Caco-2 (cell line): ENCODE measurements around the gene PLIN1. TPM values are rescaled to one million over a fixed set of nuclear protein-coding genes. Genes with fewer than 3 reads are reported as not detected.

Source experiments
- BruUV-seq: library from RNA; stranded (reverse); fragments of 400-500 nt; replicated peaks from 2 replicates; lab custom pipeline; 2021; lab: Mats Ljungman, UMichigan
- CTCF ChIA-PET: fragments of 300-600 bp; sonication (Branson Sonifier 250); formaldehyde crosslinking; loops from one replicate; lab custom pipeline; 2022; ENCODE audit warnings: antibody characterized with exemption; lab: Charles Lee
- POLR2A ChIA-PET: fragments of 300-600 bp; sonication (Branson Sonifier 250); formaldehyde crosslinking; loops from one replicate; lab custom pipeline; 2022; ENCODE audit warnings: antibody characterized with exemption; lab: Charles Lee
- DNase-seq, 2 experiments: peaks; one replicate each; pipeline versions ENCODE4 v3.0.0 to v3.0.0-alpha.2; 2020 to 2022
- H3K27me3 ChIP-seq: replicated peaks from 2 replicates; pipeline ENCODE4 v1.6.0; 2011; ENCODE audit warnings: low read length; ENCODE audit not compliant: control insufficient read depth, insufficient read depth
- H3K36me3 ChIP-seq: 2 replicates; pipeline ENCODE4 v1.5.1; 2011; ENCODE audit warnings: low read length; ENCODE audit not compliant: control insufficient read depth, insufficient read depth
- H3K4me1 ChIP-seq: fragments of 250-450 bp; sonication (Bioruptor Pico); 2 replicates; pipeline ENCODE4 v1.5.1; 2020; ENCODE audit warnings: mild to moderate bottlenecking
- H3K4me3 ChIP-seq: 2 replicates; pipeline ENCODE4 v1.5.1; 2011; ENCODE audit warnings: low read depth, mild to moderate bottlenecking, control low read depth, low read length
- H3K9me3 ChIP-seq: fragments of 250-450 bp; sonication (Bioruptor Pico); 2 replicates; pipeline ENCODE4 v1.5.1; 2020; ENCODE audit warnings: mild to moderate bottlenecking, moderate library complexity
- H3K27ac Mint-ChIP-seq: one replicate; pipeline ENCODE4 v1.8.0; 2022; ENCODE audit warnings: mixed read lengths; ENCODE audit not compliant: unreplicated experiment
- H3K27me3 Mint-ChIP-seq: one replicate; pipeline ENCODE4 v1.8.0; 2022; ENCODE audit warnings: mixed read lengths; ENCODE audit not compliant: insufficient read depth, unreplicated experiment
- H3K36me3 Mint-ChIP-seq: one replicate; pipeline ENCODE4 v1.8.0; 2022; ENCODE audit warnings: mild to moderate bottlenecking, mixed read lengths; ENCODE audit not compliant: insufficient read depth, unreplicated experiment
- H3K4me1 Mint-ChIP-seq: one replicate; pipeline ENCODE4 v1.8.0; 2022; ENCODE audit warnings: low read depth, mixed read lengths; ENCODE audit not compliant: unreplicated experiment
- H3K4me3 Mint-ChIP-seq: one replicate; pipeline ENCODE4 v1.8.0; 2022; ENCODE audit warnings: mild to moderate bottlenecking, moderate library complexity, mixed read lengths; ENCODE audit not compliant: unreplicated experiment
- H3K9me3 Mint-ChIP-seq: one replicate; pipeline ENCODE4 v1.8.0; 2022; ENCODE audit warnings: mixed read lengths; ENCODE audit not compliant: unreplicated experiment
- intact Hi-C: fragments of 100-400 bp; cut with micrococcal nuclease; formaldehyde crosslinking; loops from one replicate; pipeline ENCODE4 v1.10.0; 2022; ENCODE audit not compliant: unreplicated experiment
- total RNA-seq: library from RNA; stranded (reverse); gene quantifications from 2 replicates; pipeline ENCODE4 v1.2.3, GENCODE V29; 2022
- TF ChIP-seq, protein P1 (sequence below), 2 experiments: fragments of 200-600 bp in 1 of 2; IDR thresholded peaks; 1 replicate in 1 of 2; 2 replicates in 1 of 2; pipeline versions ENCODE4 v1.5.1 to v1.8.0; 2011 to 2022; ENCODE audit warnings: antibody characterized with exemption in 1 of 2, control low read depth in 1 of 2, inconsistent platforms in 1 of 2, low read depth in 1 of 2, low read length in 1 of 2, mild to moderate bottlenecking in 1 of 2, moderate library complexity in 1 of 2; ENCODE audit not compliant: insufficient read depth in 1 of 2, severe bottlenecking in 1 of 2, unreplicated experiment in 1 of 2

The PLIN1 gene
- total RNA-seq, 1 experiment from 2014 or later: not detected

- no peaks in the 10 kb centered on the region for H3K4me1 ChIP-seq
- Mint-ChIP-seq H3K27me3 (no peaks in the 10 kb centered on the region), H3K27ac (no peak overlapping the region), H3K36me3 (peaks cover 88% of the 10 kb centered on the region), H3K4me1 (no peaks in the 10 kb centered on the region), H3K9me3 (no peaks in the 10 kb centered on the region), H3K4me3 (no peak overlapping the region)
- POLR2A ChIA-PET: no interaction called here
- no peak for DNase-seq
- H3K4me3 ChIP-seq: no peak overlapping the region
- no peaks in the 10 kb centered on the region for H3K27me3 ChIP-seq
- TF ChIP-seq, protein P1, sequence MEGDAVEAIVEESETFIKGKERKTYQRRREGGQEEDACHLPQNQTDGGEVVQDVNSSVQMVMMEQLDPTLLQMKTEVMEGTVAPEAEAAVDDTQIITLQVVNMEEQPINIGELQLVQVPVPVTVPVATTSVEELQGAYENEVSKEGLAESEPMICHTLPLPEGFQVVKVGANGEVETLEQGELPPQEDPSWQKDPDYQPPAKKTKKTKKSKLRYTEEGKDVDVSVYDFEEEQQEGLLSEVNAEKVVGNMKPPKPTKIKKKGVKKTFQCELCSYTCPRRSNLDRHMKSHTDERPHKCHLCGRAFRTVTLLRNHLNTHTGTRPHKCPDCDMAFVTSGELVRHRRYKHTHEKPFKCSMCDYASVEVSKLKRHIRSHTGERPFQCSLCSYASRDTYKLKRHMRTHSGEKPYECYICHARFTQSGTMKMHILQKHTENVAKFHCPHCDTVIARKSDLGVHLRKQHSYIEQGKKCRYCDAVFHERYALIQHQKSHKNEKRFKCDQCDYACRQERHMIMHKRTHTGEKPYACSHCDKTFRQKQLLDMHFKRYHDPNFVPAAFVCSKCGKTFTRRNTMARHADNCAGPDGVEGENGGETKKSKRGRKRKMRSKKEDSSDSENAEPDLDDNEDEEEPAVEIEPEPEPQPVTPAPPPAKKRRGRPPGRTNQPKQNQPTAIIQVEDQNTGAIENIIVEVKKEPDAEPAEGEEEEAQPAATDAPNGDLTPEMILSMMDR (IDR thresholded peaks at IDR 0.05; ENCODE audit: insufficient read depth in 1 of 2, low read depth in 1 of 2, low read length in 1 of 2, severe bottlenecking in 1 of 2, unreplicated experiment in 1 of 2): no peak
- H3K9me3 ChIP-seq: no peaks in the 10 kb centered on the region
- intact Hi-C loops: no loop called here
- no peaks in the 10 kb centered on the region; the same call in 1 of the 2 replicates for H3K36me3 ChIP-seq
- CTCF ChIA-PET: interaction anchor here (0.6 kb wide), 2 partner anchors 72 to 130 kb away, joined by 3 read pairs; no protein-coding TSS in a partner anchor
- BruUV-seq: no TSS peak
Observed at GRCh38 chr15:89623165-89623564, 56.0 kb downstream of the PLIN1 start.

GRCh38 chr15:89621547-89621946, 57.6 kb downstream of the PLIN1 start:
- CTCF ChIA-PET: no interaction called here
- H3K36me3 ChIP-seq: no peaks in the 10 kb centered on the region; the same call in 1 of the 2 replicates
- Mint-ChIP-seq H3K36me3 (peaks cover 87% of the 10 kb centered on the region), H3K27ac (no peak overlapping the region), H3K4me3 (no peak overlapping the region), H3K4me1 (no peaks in the 10 kb centered on the region), H3K27me3 (no peaks in the 10 kb centered on the region), H3K9me3 (no peaks in the 10 kb centered on the region)
- BruUV-seq: no TSS peak
- TF ChIP-seq, protein P1 (IDR thresholded peaks at IDR 0.05; ENCODE audit: insufficient read depth in 1 of 2, low read depth in 1 of 2, low read length in 1 of 2, severe bottlenecking in 1 of 2, unreplicated experiment in 1 of 2): no peak
- H3K4me1 ChIP-seq: no peaks in the 10 kb centered on the region
- POLR2A ChIA-PET: no interaction called here
- H3K27me3 ChIP-seq: no peaks in the 10 kb centered on the region
- no peaks in the 10 kb centered on the region for H3K9me3 ChIP-seq
- no peak for DNase-seq
- H3K4me3 ChIP-seq: no peak overlapping the region
- intact Hi-C loops: no loop called here

DNA sequence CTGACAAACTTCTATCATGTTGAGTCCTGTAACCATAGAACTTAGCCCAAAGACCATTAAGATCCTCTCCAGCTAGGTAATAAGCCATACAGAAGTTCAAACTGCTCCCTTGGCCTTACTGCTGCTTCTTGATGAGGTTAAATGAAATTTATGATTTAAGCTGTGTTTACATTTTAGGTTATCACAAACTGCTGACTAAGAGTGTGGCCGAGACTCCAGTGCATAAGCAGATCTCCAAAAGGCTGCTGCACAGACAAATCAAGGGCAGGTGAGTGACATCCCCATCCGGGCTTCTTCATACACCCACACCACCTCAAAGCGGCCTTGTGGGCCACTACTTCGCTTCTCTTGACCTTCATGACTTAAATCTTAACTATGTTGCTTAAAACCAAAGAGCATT, 62.9 kb downstream of the PLIN1 start:
- H3K27ac Mint-ChIP-seq: no peak overlapping the region
- H3K36me3 Mint-ChIP-seq: peaks cover 81% of the 10 kb centered on the region
- TF ChIP-seq, protein P1 (IDR thresholded peaks at IDR 0.05; ENCODE audit: insufficient read depth in 1 of 2, low read depth in 1 of 2, low read length in 1 of 2, severe bottlenecking in 1 of 2, unreplicated experiment in 1 of 2): no peak
- H3K4me1 Mint-ChIP-seq: no peaks in the 10 kb centered on the region
- intact Hi-C loops: no loop called here
- POLR2A ChIA-PET: no interaction called here
- H3K4me3 Mint-ChIP-seq: no peak overlapping the region
- BruUV-seq: no TSS peak
- H3K27me3 Mint-ChIP-seq: no peaks in the 10 kb centered on the region
- CTCF ChIA-PET: no interaction called here
- H3K9me3 Mint-ChIP-seq: peaks cover 10% of the 10 kb centered on the region
- Histone ChIP-seq H3K36me3 (no peaks in the 10 kb centered on the region; the same call in 1 of the 2 replicates), H3K27me3 (no peaks in the 10 kb centered on the region), H3K9me3 (no peaks in the 10 kb centered on the region), H3K4me1 (no peaks in the 10 kb centered on the region), H3K4me3 (no peak overlapping the region)
- DNase-seq: no peak
